ENCODE data around the gene SLC6A3. TPM values are rescaled to one million over a fixed set of nuclear protein-coding genes. Genes with fewer than 3 reads are reported as not detected.
A peak's percentile ranks its signal among the peaks of the same experiment; 100 is the strongest.

SLC6A3 gene
- total RNA-seq, 1 experiment from 2014 or later, result not detected

- Mint-ChIP-seq H3K9me3 (ENCODE audit: unreplicated experiment) (no peaks in the 10 kb centered on the region), H3K27me3 (ENCODE audit: insufficient read depth, unreplicated experiment) (peaks cover 18% of the 10 kb centered on the region), H3K4me1 (ENCODE audit: low read depth, unreplicated experiment) (no peaks in the 10 kb centered on the region), H3K27ac (ENCODE audit: unreplicated experiment) (no peak overlapping the region), H3K4me3 (ENCODE audit: unreplicated experiment) (no peak overlapping the region), H3K36me3 (ENCODE audit: insufficient read depth, unreplicated experiment) (no peaks in the 10 kb centered on the region)
- no peaks in the 10 kb centered on the region for H3K36me3 ChIP-seq (ENCODE audit: control insufficient read depth, insufficient read depth, low read length)
- no peak for TF ChIP-seq CTCF (IDR thresholded peaks at IDR 0.05; ENCODE audit: insufficient read depth in 1 of 2, low read depth in 1 of 2, low read length in 1 of 2, severe bottlenecking in 1 of 2, unreplicated experiment in 1 of 2)
- DNase-seq, result no peak
- H3K27me3 ChIP-seq (replicated peaks; ENCODE audit: control insufficient read depth, insufficient read depth, low read length), result no peaks in the 10 kb centered on the region; the same call in 1 of the 2 replicates
- H3K4me1 ChIP-seq, result no peaks in the 10 kb centered on the region
- BruUV-seq (replicated peaks), result no TSS peak
- no peak overlapping the region for H3K4me3 ChIP-seq (ENCODE audit: low read depth, low read length)
- H3K9me3 ChIP-seq, result no peaks in the 10 kb centered on the region
- ChIA-PET POLR2A (no interaction called here), CTCF (interaction anchor here (0.6 kb wide), 1 partner anchor 711 kb away, joined by 4 read pairs; no protein-coding TSS in a partner anchor)
- intact Hi-C loops (cut with micrococcal nuclease; ENCODE audit: unreplicated experiment), result no loop called here
These were observed 81.7 kb downstream of the SLC6A3 start for GRCh38 chr5:1363581-1363980.

GRCh38 chr5:1363160-1363559 lies 82.1 kb downstream of the SLC6A3 start:
- no peaks in the 10 kb centered on the region for H3K9me3 ChIP-seq
- Mint-ChIP-seq H3K27ac (ENCODE audit: unreplicated experiment) (no peak overlapping the region), H3K4me3 (ENCODE audit: unreplicated experiment) (no peak overlapping the region), H3K27me3 (ENCODE audit: insufficient read depth, unreplicated experiment) (peaks cover 18% of the 10 kb centered on the region), H3K4me1 (ENCODE audit: low read depth, unreplicated experiment) (no peaks in the 10 kb centered on the region), H3K9me3 (ENCODE audit: unreplicated experiment) (no peaks in the 10 kb centered on the region), H3K36me3 (ENCODE audit: insufficient read depth, unreplicated experiment) (no peaks in the 10 kb centered on the region)
- no TSS peak for BruUV-seq (replicated peaks)
- H3K27me3 ChIP-seq (replicated peaks; ENCODE audit: control insufficient read depth, insufficient read depth, low read length), result no peaks in the 10 kb centered on the region; the same call in 1 of the 2 replicates
- intact Hi-C loops (cut with micrococcal nuclease; ENCODE audit: unreplicated experiment), result no loop called here
- no peaks in the 10 kb centered on the region for H3K4me1 ChIP-seq
- POLR2A ChIA-PET, result no interaction called here
- CTCF ChIA-PET, result interaction anchor here (0.6 kb wide), 1 partner anchor 710 kb away, joined by 4 read pairs; no protein-coding TSS in a partner anchor
- H3K4me3 ChIP-seq (ENCODE audit: low read depth, low read length), result no peak overlapping the region
- DNase-seq, result no peak
- no peaks in the 10 kb centered on the region for H3K36me3 ChIP-seq (ENCODE audit: control insufficient read depth, insufficient read depth, low read length)
- peak in 1 of 2 experiments; percentile 10 for TF ChIP-seq CTCF (IDR thresholded peaks at IDR 0.05; ENCODE audit: insufficient read depth in 1 of 2, low read depth in 1 of 2, low read length in 1 of 2, severe bottlenecking in 1 of 2, unreplicated experiment in 1 of 2)

- CTCF ChIA-PET, result no interaction called here
- H3K9me3 Mint-ChIP-seq (ENCODE audit: unreplicated experiment), result no peaks in the 10 kb centered on the region
- no peaks in the 10 kb centered on the region; the same call in 1 of the 2 replicates for H3K27me3 ChIP-seq (replicated peaks; ENCODE audit: control insufficient read depth, insufficient read depth, low read length)
- H3K27me3 Mint-ChIP-seq (ENCODE audit: insufficient read depth, unreplicated experiment), result peaks cover 19% of the 10 kb centered on the region
- H3K36me3 Mint-ChIP-seq (ENCODE audit: insufficient read depth, unreplicated experiment), result no peaks in the 10 kb centered on the region
- DNase-seq, result no peak
- no peaks in the 10 kb centered on the region for H3K9me3 ChIP-seq
- no peaks in the 10 kb centered on the region for H3K4me1 Mint-ChIP-seq (ENCODE audit: low read depth, unreplicated experiment)
- BruUV-seq (replicated peaks), result no TSS peak
- intact Hi-C loops (cut with micrococcal nuclease; ENCODE audit: unreplicated experiment), result no loop called here
- H3K4me3 Mint-ChIP-seq (ENCODE audit: unreplicated experiment), result no peak overlapping the region
- POLR2A ChIA-PET, result no interaction called here
- no peak for TF ChIP-seq CTCF (IDR thresholded peaks at IDR 0.05; ENCODE audit: insufficient read depth in 1 of 2, low read depth in 1 of 2, low read length in 1 of 2, severe bottlenecking in 1 of 2, unreplicated experiment in 1 of 2)
- no peak overlapping the region for H3K4me3 ChIP-seq (ENCODE audit: low read depth, low read length)
- no peaks in the 10 kb centered on the region for H3K4me1 ChIP-seq
- H3K36me3 ChIP-seq (ENCODE audit: control insufficient read depth, insufficient read depth, low read length), result no peaks in the 10 kb centered on the region
- no peak overlapping the region for H3K27ac Mint-ChIP-seq (ENCODE audit: unreplicated experiment)
These were observed 82.8 kb downstream of the SLC6A3 start for GRCh38 chr5:1362242-1363015.

Data from Caco-2 (cell line).